Cardiac septum (tissue), 1 donor: ENCODE data around the gene HOXB4. TPM values are rescaled to one million over a fixed set of nuclear protein-coding genes. Genes with fewer than 3 reads are reported as not detected.

Experiments
- DNase-seq: peaks from one replicate; pipeline ENCODE4 v3.0.0-alpha.2; 2020; ENCODE audit warnings: low spot score
- intact Hi-C: fragments of 100-400 bp; cut with DNase I; formaldehyde crosslinking; loops from one replicate; pipeline ENCODE4 v1.14.0; 2022
- total RNA-seq: library from RNA; stranded (reverse); fragmentation: NEBNext Ultra II Directional; extraction: Animal tissue kit (Norgen Biotek cat#: 25700); gene quantifications from one replicate; pipeline ENCODE4 v1.2.1, GENCODE V29; 2021
- donor health status: DM: no; HTN: no; CAD: no.

Gene HOXB4
- total RNA-seq, 1 donor from 2014 or later, result 1.6 TPM

DNA sequence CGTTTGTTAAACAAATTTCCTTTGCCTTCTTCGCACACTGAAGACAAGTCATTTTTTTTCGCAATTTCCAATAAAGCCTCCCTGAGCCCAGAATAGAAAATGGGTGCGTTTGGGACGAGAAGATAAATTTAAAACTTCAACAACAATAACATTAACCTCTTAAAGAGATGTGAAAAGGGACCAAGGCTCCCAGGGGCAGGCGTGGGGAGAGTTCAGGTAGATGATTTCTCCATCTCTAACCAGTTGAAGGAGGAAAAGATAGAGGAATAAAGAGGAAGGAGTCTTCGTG lies 1.3 kb upstream of the HOXB4 start:
- no peak for DNase-seq
- intact Hi-C loops, result loop anchor here (1.0 kb wide), 1 partner anchor 36 kb away; no protein-coding TSS in a partner anchor

DNA sequence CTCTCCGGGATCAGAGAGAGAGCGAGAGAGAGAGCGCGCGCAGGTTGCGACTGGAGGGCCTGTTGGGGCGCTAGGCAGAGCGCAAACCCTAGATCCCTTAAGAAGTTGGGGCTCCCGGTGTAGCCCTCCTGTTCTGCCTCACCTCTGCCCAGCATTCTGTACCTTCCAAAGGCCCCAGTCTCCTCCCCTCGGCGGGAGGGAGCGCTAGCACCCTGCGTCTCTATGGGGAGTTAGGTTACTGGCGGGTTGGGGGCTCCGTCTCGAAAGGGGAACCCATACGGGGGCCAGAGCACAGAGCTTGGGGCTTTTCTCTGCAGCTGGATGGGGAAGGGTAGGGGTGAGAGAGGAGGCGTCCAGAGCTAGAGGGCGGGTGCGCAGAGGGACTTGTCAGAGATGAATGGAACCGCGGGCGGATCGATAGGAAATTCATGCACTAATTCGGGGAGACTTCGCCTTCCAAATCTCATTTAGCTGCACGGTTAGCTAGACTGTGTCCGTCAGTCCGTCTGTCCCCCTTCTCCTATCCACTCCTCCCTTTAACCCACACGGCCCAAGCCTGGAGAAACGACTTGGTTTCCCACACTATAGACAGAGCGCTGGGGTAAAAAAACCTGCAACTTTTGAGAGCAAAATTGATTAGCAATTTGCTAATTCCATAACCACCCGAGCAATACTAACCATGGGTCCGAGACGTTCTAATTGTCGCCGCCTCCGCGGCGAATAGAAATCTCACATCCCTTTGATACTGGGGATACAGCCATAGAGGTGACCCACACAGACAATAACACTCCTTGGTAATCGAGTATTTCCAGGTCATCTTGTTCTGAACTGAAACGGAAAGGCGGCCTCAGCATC lies 693 bp upstream of the HOXB4 start:
- intact Hi-C loops, result loop anchor here (1.0 kb wide), 1 partner anchor 36 kb away; no protein-coding TSS in a partner anchor

DNA sequence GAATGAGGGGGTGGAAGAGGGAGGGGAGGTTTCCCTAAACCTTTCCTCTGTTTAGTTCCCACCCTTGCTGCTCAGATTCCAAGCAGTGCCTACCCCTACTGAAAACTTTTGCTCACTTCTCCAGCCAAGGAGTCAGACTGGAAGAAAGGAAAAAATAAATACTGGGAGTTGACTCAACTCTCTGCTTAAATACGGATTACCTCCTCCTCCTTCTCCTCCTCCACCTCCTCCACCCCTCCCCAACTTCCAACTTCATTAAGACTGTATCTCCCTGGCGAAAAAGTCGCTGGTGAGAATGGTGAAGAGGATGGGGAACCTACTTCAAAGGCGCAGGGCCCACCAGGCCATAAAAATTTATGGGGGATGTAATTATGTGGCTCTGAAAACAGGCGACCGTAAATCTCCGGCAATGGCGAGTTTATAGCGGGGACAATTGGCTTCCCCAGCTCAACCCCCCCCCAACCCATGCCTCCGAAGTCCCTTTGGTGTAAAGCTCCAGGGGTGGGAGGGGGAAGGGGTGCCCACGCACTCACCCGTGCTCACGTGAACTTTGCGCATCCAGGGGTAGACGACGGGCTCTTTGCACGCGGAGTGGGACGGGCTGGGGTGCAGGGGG lies 712 bp downstream of the HOXB4 start:
- no peak for DNase-seq
- intact Hi-C loops, result no loop called here

More for the DNA sequence above, 693 bp upstream of the HOXB4 start:
- no peak for DNase-seq

DNA sequence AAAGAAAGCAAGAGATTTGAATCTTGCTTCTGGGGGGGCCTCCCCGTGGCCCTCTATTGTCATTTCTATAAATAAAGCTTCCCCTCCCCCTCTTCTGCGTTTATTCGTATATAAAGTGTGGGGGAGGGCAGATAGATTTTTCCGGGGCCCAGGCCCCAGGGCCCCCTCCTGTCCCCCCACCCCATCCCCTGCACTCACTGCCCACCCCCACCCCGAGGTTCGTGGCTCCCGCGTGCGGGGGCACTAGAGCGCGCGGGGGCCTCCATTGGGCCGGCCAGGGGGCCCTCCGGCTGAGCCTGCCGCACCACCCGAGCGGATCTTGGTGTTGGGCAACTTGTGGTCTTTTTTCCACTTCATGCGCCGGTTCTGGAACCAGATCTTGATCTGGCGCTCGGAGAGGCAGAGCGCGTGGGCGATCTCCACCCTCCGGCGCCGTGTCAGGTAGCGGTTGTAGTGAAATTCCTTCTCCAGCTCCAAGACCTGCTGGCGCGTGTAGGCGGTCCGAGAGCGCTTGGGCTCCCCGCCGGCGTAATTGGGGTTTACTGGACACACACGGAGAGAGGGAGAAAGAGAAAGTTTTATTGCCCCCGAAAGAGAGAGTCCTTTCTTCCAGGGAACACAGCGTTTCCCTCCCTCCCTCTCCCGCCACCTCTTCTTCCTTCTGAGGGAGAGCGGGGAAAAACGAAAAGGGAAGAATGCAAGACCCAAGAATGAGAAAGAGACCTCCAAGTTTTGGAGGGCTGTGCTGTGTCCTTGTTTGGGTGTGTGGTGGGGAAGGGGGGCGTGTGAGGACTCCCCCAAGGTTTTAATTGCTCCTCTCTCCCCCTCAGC lies 1.5 kb downstream of the HOXB4 start:
- intact Hi-C loops, result no loop called here
- DNase-seq, result no peak

- DNase-seq, result no peak
- intact Hi-C loops, result no loop called here
Measured at GRCh38 chr17:48575673-48576478, 2.3 kb downstream of the HOXB4 start.

GRCh38 chr17:48575066-48575582 lies 3.0 kb downstream of the HOXB4 start:
- intact Hi-C loops, result no loop called here

GRCh38 chr17:48574505-48575065 lies 3.6 kb downstream of the HOXB4 start:
- intact Hi-C loops, result no loop called here
- DNase-seq, result no peak

More at GRCh38 chr17:48575066-48575582, 3.0 kb downstream of the HOXB4 start:
- DNase-seq, result no peak

- intact Hi-C loops, result no loop called here
- no peak for DNase-seq
Measured at GRCh38 chr17:48571826-48572417, 6.2 kb downstream of the HOXB4 start.

GRCh38 chr17:48571024-48571818 lies 6.9 kb downstream of the HOXB4 start:
- DNase-seq, result no peak
- intact Hi-C loops, result no loop called here

GRCh38 chr17:48570325-48571023 lies 7.7 kb downstream of the HOXB4 start:
- intact Hi-C loops, result no loop called here

GRCh38 chr17:48569674-48570324 lies 8.4 kb downstream of the HOXB4 start:
- intact Hi-C loops, result no loop called here
- DNase-seq, result no peak

More at GRCh38 chr17:48570325-48571023, 7.7 kb downstream of the HOXB4 start:
- DNase-seq, result no peak

- no peak for DNase-seq
- intact Hi-C loops, result no loop called here
Measured at GRCh38 chr17:48569240-48569582, 8.9 kb downstream of the HOXB4 start.

- intact Hi-C loops, result no loop called here
Measured at GRCh38 chr17:48568499-48569239, 9.5 kb downstream of the HOXB4 start.

DNA sequence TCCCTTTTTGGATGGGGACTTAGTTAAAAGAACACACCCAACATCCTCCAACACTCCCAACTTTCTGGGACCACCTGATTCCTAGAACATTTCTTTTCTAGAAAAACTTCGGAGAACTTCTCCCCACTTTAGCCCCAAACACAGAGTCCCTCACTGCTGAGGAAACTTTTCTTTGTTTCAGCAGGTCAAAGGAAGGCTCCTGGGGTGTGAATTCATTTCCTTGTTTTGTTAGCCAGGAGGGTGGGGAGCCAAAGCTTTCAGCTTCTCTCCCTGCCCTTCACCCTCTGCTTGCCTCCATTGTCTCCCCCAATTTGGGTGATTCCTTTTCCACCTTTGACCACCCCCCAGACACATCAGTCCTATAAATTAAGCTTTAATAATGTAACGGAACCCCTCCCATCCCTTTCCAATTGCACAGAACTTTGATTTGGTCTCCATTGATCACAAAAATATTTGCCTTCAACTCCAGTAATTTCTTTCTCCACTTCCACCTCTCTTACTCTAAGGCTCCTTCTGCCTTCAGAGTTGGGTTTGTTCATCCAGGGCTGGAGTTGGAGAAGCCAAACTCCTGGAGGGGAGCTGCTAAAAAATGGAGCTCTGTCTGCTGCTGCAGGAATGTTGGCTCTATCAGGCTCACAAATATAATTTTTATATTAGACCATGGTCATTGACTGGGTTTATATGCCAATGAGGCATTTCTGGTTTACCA lies 10.3 kb downstream of the HOXB4 start:
- no peak for DNase-seq
- intact Hi-C loops, result no loop called here

More at GRCh38 chr17:48568499-48569239, 9.5 kb downstream of the HOXB4 start:
- DNase-seq, result no peak

DNA sequence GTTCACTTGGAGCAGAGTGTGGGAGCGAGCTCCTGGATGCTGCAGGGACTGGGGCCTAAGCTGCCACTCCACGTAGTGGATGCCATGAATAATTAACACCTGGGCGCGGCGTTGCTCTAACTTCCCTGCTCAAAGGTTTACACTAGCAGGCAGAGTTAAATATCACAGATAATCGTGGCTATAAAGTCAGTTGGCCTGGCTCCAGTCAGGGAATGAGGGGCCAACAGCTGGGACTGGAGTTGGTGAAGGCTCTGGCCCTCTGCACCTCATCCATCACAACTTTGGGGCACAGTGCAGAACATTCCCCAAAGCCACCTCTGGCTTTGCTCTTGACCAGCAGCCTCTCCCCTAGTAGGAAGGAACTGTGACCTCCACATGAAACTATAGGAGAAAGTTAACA lies 10.9 kb downstream of the HOXB4 start:
- no peak for DNase-seq
- intact Hi-C loops, result no loop called here
